Heart left ventricle (tissue), 16 donors: ENCODE measurements around the gene MLLT3. TPM values are rescaled to one million over a fixed set of nuclear protein-coding genes. Genes with fewer than 3 reads are reported as not detected.

Source experiments
- ATAC-seq, 4 donors: fragments of 200-7000 bp; cut with Tn5 transposase; one replicate each; pipeline ENCODE4 v1.9.1; 2020 to 2022; ENCODE audit warnings: moderate library complexity in 4 of 4, mild to moderate bottlenecking in 3 of 4, moderate number of reproducible peaks in 1 of 4
- DNase-seq, 5 donors: peaks; one replicate each; pipeline ENCODE4 v3.0.0-alpha.2; 2020
- H3K27ac ChIP-seq, 12 donors: fragments of 200-600 bp; sonication (generic) in 4 of 12; one replicate each; pipeline versions ENCODE4 v1.5.0 to v1.8.0; 2016 to 2022; ENCODE audit warnings: mild to moderate bottlenecking in 2 of 12
- H3K27me3 ChIP-seq, 9 donors: fragments of 200-600 bp; sonication (generic) in 2 of 9; one replicate each; pipeline versions ENCODE4 v1.5.1 to v1.8.0; 2016 to 2022; ENCODE audit warnings: mild to moderate bottlenecking in 3 of 9
- H3K36me3 ChIP-seq, 9 donors: fragments of 200-600 bp; sonication (generic) in 2 of 9; one replicate each; pipeline versions ENCODE4 v1.5.0 to v1.8.0; 2018 to 2022; ENCODE audit warnings: mild to moderate bottlenecking in 2 of 9
- H3K4me1 ChIP-seq, 12 donors: fragments of 200-600 bp; sonication (generic) in 4 of 12; one replicate each; pipeline versions ENCODE4 v1.5.0 to v1.8.0; 2016 to 2022; ENCODE audit warnings: mild to moderate bottlenecking in 3 of 12
- H3K4me3 ChIP-seq, 12 donors: fragments of 200-600 bp; sonication (generic) in 4 of 12; one replicate each; pipeline versions ENCODE4 v1.5.0 to v1.8.0; 2017 to 2022; ENCODE audit warnings: mild to moderate bottlenecking in 9 of 12, moderate library complexity in 4 of 12
- H3K9me3 ChIP-seq, 12 donors: fragments of 200-600 bp; sonication (generic) in 4 of 12; one replicate each; pipeline versions ENCODE4 v1.5.0 to v1.8.0; 2016 to 2022; ENCODE audit warnings: mild to moderate bottlenecking in 1 of 12
- POLR2A ChIP-seq, 2 donors: fragments of 450-650 bp; IDR thresholded peaks; one replicate each; pipeline ENCODE4 v1.6.1; 2017; ENCODE audit warnings: antibody characterized with exemption in 2 of 2, mild to moderate bottlenecking in 2 of 2, moderate library complexity in 2 of 2
- WGBS, 4 donors: extraction: QIAGEN DNeasy Blood & Tissue Kit in 2 of 4; methylation state at CpG; one replicate each; pipeline versions ENCODE4 v1.1.5 to v1.1.7; 2013 to 2018; 5-methylcytosine and 5-hydroxymethylcytosine counted together
- intact Hi-C, 10 donors: fragments of 100-400 bp; cut with DNase I; formaldehyde crosslinking; loops; one replicate each; pipeline versions ENCODE4 v1.11.1 to v1.14.2; 2022
- polyA plus RNA-seq, 2 donors: library from polyadenylated mRNA; stranded (reverse); fragments of 200-250 nt; gene quantifications; one replicate each; pipeline ENCODE4 v1.2.3, GENCODE V29; 2013
- total RNA-seq, 9 donors: library from RNA; depleted of rRNA in 2 of 9; stranded (reverse); fragments of >200 nt in 2 of 9; fragmentation: NEBNext Ultra II Directional in 3 of 9; extraction: Animal tissue kit (Norgen Biotek cat#: 25700) in 3 of 9; gene quantifications; one replicate each; pipeline versions ENCODE4 v1.1.0 to v1.2.4, GENCODE V29; 2016 to 2023
- TF ChIP-seq, protein P1 (sequence below), 12 donors: fragments of 200-600 bp; sonication (generic) in 4 of 12; IDR thresholded peaks; one replicate each; pipeline versions ENCODE4 v1.5.0 to v1.8.0; 2018 to 2022; ENCODE audit warnings: antibody characterized with exemption in 12 of 12, mild to moderate bottlenecking in 5 of 12
- donor health status: ischemic (EF 13 %, LVEDD 7.1; RV severe dilation, severe dysfunction).
- donor health status: healthy with polysubstance abuse.
- donor health status: DM: no; HTN: yes; CAD: no.
- donor health status: DM: no; HTN: no; CAD: no.
- donor health status: ischemic (EF 25% LVEDD 6.9; RV normal size, moderate dysfunction).
- donor health status: ischemic (EF 25% LVEDD 5.7; RV mildly dilated, moderate dysfunction).
- donor health status: healthy.
- donor health status: DM: yes; HTN: yes; CAD: no.
- donor health status: ischemic (EF 35%, LVEDD 5.7; RV mildly dilated, moderate dysfunction).
- donor health status: nonischemic (EF 11% LVEDD 7.7; RV severe dilation, severe dysfunction).
- donor health status: DM: yes; HTN: yes; CAD: no.
- donor health status: PGD.
- donor health status: ischemic (EF 29% LVEDD 5.4; RV normal size, mild dysfunction).
- donor health status: nonischemic (EF 23%, LVEDD 6.1; RV moderate dilation, normal function).

Gene MLLT3
- total and polyA plus RNA-seq, 11 donors: 7.5 to 21.0 (median 15.3) TPM

GRCh38 chr9:20447291-20447690, 175.0 kb downstream of the MLLT3 start:
- no peak for TF ChIP-seq POLR2A (IDR thresholded peaks at IDR 0.05)
- TF ChIP-seq, protein P1, sequence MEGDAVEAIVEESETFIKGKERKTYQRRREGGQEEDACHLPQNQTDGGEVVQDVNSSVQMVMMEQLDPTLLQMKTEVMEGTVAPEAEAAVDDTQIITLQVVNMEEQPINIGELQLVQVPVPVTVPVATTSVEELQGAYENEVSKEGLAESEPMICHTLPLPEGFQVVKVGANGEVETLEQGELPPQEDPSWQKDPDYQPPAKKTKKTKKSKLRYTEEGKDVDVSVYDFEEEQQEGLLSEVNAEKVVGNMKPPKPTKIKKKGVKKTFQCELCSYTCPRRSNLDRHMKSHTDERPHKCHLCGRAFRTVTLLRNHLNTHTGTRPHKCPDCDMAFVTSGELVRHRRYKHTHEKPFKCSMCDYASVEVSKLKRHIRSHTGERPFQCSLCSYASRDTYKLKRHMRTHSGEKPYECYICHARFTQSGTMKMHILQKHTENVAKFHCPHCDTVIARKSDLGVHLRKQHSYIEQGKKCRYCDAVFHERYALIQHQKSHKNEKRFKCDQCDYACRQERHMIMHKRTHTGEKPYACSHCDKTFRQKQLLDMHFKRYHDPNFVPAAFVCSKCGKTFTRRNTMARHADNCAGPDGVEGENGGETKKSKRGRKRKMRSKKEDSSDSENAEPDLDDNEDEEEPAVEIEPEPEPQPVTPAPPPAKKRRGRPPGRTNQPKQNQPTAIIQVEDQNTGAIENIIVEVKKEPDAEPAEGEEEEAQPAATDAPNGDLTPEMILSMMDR (IDR thresholded peaks at IDR 0.05): no peak
- H3K36me3 ChIP-seq: no peaks in the 10 kb centered on the region
- no peak overlapping the region for H3K4me3 ChIP-seq
- H3K27me3 ChIP-seq: no peaks in the 10 kb centered on the region
- H3K27ac ChIP-seq: no peak overlapping the region
- intact Hi-C loops: loop anchor here in 1 of 10 donors (10.0 kb wide), 1 partner anchor 178 kb away; the partner anchor contains the start of gene MLLT3
- no peaks in the 10 kb centered on the region for H3K9me3 ChIP-seq
- no peak for ATAC-seq
- H3K4me1 ChIP-seq: peaks cover 0 to 22% (median 0%) of the 10 kb centered on the region in 12 donors
- DNase-seq: no peak

DNA sequence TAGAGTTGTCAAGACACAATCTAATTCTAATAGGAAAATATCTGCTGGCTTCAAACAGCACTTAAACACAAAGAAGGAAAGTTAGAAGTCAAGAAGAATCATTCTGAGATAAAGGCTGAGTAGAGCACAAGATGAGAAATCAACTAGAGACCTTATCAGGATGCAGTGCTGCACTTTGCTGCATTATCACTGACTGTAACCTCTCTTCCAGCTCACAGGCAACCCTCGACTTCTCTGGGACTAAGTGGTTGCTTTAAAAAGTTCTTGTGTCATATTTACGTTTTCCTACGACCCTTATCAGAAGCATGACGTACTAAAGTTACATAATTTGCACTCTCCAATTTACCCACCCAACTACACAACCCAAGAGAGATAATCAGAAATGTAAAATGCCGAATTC, 176.1 kb downstream of the MLLT3 start:
- Histone ChIP-seq H3K4me3 (no peak overlapping the region), H3K9me3 (no peaks in the 10 kb centered on the region), H3K27me3 (no peaks in the 10 kb centered on the region), H3K4me1 (peaks cover 0 to 30% (median 0%) of the 10 kb centered on the region in 12 donors), H3K27ac (no peak overlapping the region), H3K36me3 (no peaks in the 10 kb centered on the region)
- 49 to 58% (median 55%) methylated on average over 5 of the region's 5 CpGs for WGBS, 4 donors
- no peak for TF ChIP-seq POLR2A (IDR thresholded peaks at IDR 0.05)
- TF ChIP-seq, protein P1 (IDR thresholded peaks at IDR 0.05): no peak
- peak in 3 of 4 donors; percentile 55 to 90 (median 66) for ATAC-seq
- no peak for DNase-seq
- intact Hi-C loops: loop anchor here in 1 of 10 donors (10.0 kb wide), 1 partner anchor 179 kb away; the partner anchor contains the start of gene MLLT3

- peaks cover 0 to 41% (median 4%) of the 10 kb centered on the region in 12 donors for H3K4me1 ChIP-seq
- peak in 2 of 4 donors; percentile 18 to 51 for ATAC-seq
- H3K36me3 ChIP-seq: no peaks in the 10 kb centered on the region
- WGBS, 4 donors: 70 to 85% (median 76%) methylated on average over 3 of the region's 3 CpGs
- intact Hi-C loops: loop anchor here in 1 of 10 donors (10.0 kb wide), 1 partner anchor 182 kb away; the partner anchor contains the start of gene MLLT3
- H3K4me3 ChIP-seq: no peak overlapping the region
- H3K27me3 ChIP-seq: no peaks in the 10 kb centered on the region
- TF ChIP-seq POLR2A (IDR thresholded peaks at IDR 0.05): no peak
- TF ChIP-seq, protein P1 (IDR thresholded peaks at IDR 0.05): no peak
- DNase-seq: no peak
- no peaks in the 10 kb centered on the region for H3K9me3 ChIP-seq
- H3K27ac ChIP-seq: no peak overlapping the region
These were observed 179.6 kb downstream of the MLLT3 start for GRCh38 chr9:20442461-20443319.

DNA sequence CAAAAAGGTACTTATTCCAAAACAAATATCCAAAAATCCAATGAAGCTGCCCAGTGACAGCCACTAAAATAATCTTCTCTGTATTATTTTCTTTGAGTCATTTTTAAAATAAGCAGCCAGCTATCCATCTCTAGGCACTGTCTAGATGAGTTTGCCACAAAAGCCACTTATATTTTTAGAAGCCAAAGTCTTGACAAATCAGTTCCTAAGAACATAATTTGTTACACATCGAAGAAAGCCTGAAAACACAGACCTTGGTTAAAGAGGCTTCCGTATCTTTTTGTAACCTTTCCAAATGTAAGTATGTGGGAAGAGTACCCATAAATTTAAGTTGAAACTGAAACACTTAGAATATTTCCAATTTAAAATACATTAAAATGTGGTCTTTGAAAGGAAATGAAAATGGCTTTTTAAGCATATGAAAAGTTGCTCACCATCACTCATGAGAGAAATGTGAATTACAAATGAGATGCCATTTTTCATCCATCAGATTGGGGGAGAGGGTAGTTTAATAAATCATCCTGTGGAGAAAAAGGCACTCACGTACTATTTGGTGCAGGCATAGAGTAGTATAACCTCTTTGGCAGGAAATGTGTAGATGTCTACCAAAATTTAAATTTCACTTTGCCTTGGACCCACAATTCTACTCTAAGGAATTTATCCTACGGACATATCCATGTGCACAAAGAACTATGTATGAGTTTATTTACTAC, 180.4 kb downstream of the MLLT3 start:
- Histone ChIP-seq H3K27ac (no peak overlapping the region), H3K9me3 (no peaks in the 10 kb centered on the region), H3K27me3 (no peaks in the 10 kb centered on the region), H3K4me3 (no peak overlapping the region), H3K36me3 (no peaks in the 10 kb centered on the region), H3K4me1 (peaks cover 0 to 47% (median 9%) of the 10 kb centered on the region in 12 donors)
- DNase-seq (no peak), ATAC-seq (no peak)
- intact Hi-C loops: loop anchor here in 1 of 10 donors (10.0 kb wide), 1 partner anchor 183 kb away; the partner anchor contains the start of gene MLLT3
- TF ChIP-seq, protein P1 (IDR thresholded peaks at IDR 0.05): no peak
- TF ChIP-seq POLR2A (IDR thresholded peaks at IDR 0.05): no peak
- 73 to 90% (median 86%) methylated on average over 4 of the region's 4 CpGs for WGBS, 4 donors
